Thoracic aorta (tissue), 2 donors: Measurements from ENCODE around the gene PACS1. TPM values are rescaled to one million over a fixed set of nuclear protein-coding genes. Genes with fewer than 3 reads are reported as not detected.

ENCODE experiments used
- ATAC-seq: fragments of 150-250 bp; one replicate; pipeline ENCODE4 v1.8.0; 2017; ENCODE audit warnings: low read depth; ENCODE audit not compliant: insufficient number of reproducible peaks, low FRiP score
- DNase-seq: peaks from one replicate; pipeline ENCODE4 v3.0.0-alpha.2; 2020; ENCODE audit warnings: low spot score
- H3K27ac ChIP-seq, 2 donors: fragments of 200-600 bp; sonication (generic); 1 replicate in 1 of 2; 2 replicates in 1 of 2; pipeline ENCODE4 v1.5.1; 2016; ENCODE audit warnings: mild to moderate bottlenecking in 2 of 2, moderate library complexity in 2 of 2
- H3K27me3 ChIP-seq: fragments of 200-600 bp; sonication (generic); replicated peaks from 2 replicates; pipeline ENCODE4 v1.6.0; 2016; ENCODE audit warnings: mild to moderate bottlenecking; ENCODE audit not compliant: insufficient read depth
- H3K36me3 ChIP-seq: fragments of 200-600 bp; sonication (generic); one replicate; pipeline ENCODE4 v1.5.1; 2016
- H3K4me1 ChIP-seq, 2 donors: fragments of 200-600 bp; sonication (generic); 1 replicate in 1 of 2; 2 replicates in 1 of 2; pipeline versions ENCODE4 v1.5.1 to v1.6.0; 2016; ENCODE audit warnings: low read depth in 2 of 2, mild to moderate bottlenecking in 1 of 2; ENCODE audit not compliant: control insufficient read depth in 1 of 2
- H3K4me3 ChIP-seq: fragments of 200-600 bp; sonication (generic); 2 replicates; pipeline ENCODE4 v1.5.1; 2016; ENCODE audit warnings: mild to moderate bottlenecking
- H3K9me3 ChIP-seq: fragments of 200-600 bp; sonication (generic); 2 replicates; pipeline ENCODE4 v1.5.1; 2016
- CTCF ChIP-seq: fragments of 200-600 bp; sonication (generic); IDR thresholded peaks from one replicate; pipeline ENCODE4 v1.5.1; 2019; ENCODE audit warnings: antibody characterized with exemption
- total RNA-seq, 2 donors: library from RNA; depleted of rRNA; stranded (reverse); fragments of >200 nt; gene quantifications; one replicate each; pipeline versions ENCODE4 v1.1.0 to v1.2.3, GENCODE V29; 2016

Gene PACS1
- total RNA-seq, 2 donors from 2014 or later: 82.9 to 112 TPM

GRCh38 chr11:66228521-66228920 is 158.4 kb downstream of the PACS1 start:
- Histone ChIP-seq H3K9me3 (no peaks in the 10 kb centered on the region), H3K36me3 (peaks cover 46% of the 10 kb centered on the region), H3K27me3 (no peaks in the 10 kb centered on the region), H3K4me1 (no peaks in the 10 kb centered on the region), H3K4me3 (no peak overlapping the region), H3K27ac (no peak overlapping the region)
- DNase-seq: no peak
- ATAC-seq: no peak
- no peak for TF ChIP-seq CTCF

- no peaks in the 10 kb centered on the region for H3K9me3 ChIP-seq
- ATAC-seq: no peak
- no peak overlapping the region for H3K27ac ChIP-seq
- no peaks in the 10 kb centered on the region for H3K27me3 ChIP-seq
- H3K36me3 ChIP-seq: peaks cover 52% of the 10 kb centered on the region
- DNase-seq: no peak
- no peak for TF ChIP-seq CTCF
- no peaks in the 10 kb centered on the region for H3K4me1 ChIP-seq
- no peak overlapping the region for H3K4me3 ChIP-seq
Observed at GRCh38 chr11:66230156-66230555, 160.1 kb downstream of the PACS1 start.

- Histone ChIP-seq H3K9me3 (no peaks in the 10 kb centered on the region), H3K27me3 (no peaks in the 10 kb centered on the region), H3K4me1 (no peaks in the 10 kb centered on the region), H3K27ac (no peak overlapping the region), H3K36me3 (peaks cover 60% of the 10 kb centered on the region), H3K4me3 (no peak overlapping the region)
- ATAC-seq: no peak
- DNase-seq: no peak
- no peak for TF ChIP-seq CTCF
Observed at GRCh38 chr11:66230978-66231377, 160.9 kb downstream of the PACS1 start.

- Histone ChIP-seq H3K9me3 (no peaks in the 10 kb centered on the region), H3K4me1 (no peaks in the 10 kb centered on the region), H3K27me3 (no peaks in the 10 kb centered on the region), H3K4me3 (no peak overlapping the region), H3K27ac (no peak overlapping the region), H3K36me3 (peaks cover 65% of the 10 kb centered on the region)
- ATAC-seq (no peak), DNase-seq (no peak)
- TF ChIP-seq CTCF: no peak
Observed at GRCh38 chr11:66231561-66231960, 161.5 kb downstream of the PACS1 start.

GRCh38 chr11:66232769-66233168 is 162.7 kb downstream of the PACS1 start:
- H3K36me3 ChIP-seq: peaks cover 66% of the 10 kb centered on the region
- no peak for ATAC-seq

More at GRCh38 chr11:66232769-66233168, 162.7 kb downstream of the PACS1 start:
- H3K27me3 ChIP-seq: no peaks in the 10 kb centered on the region
- no peak for DNase-seq
- no peaks in the 10 kb centered on the region for H3K4me1 ChIP-seq
- H3K4me3 ChIP-seq: no peak overlapping the region
- no peak for TF ChIP-seq CTCF
- no peaks in the 10 kb centered on the region for H3K9me3 ChIP-seq
- H3K27ac ChIP-seq: no peak overlapping the region
